Left lung (tissue), 10 donors: ENCODE data around the gene DTYMK. TPM values are rescaled to one million over a fixed set of nuclear protein-coding genes. Genes with fewer than 3 reads are reported as not detected.
"Not testable (repeated sequence)": the region's sequence is repeated elsewhere in the genome, so short reads cannot be mapped to it uniquely, and the experiment has no call there.

Experiments used
- ATAC-seq: fragments of 200-7000 bp; cut with Tn5 transposase; one replicate; pipeline ENCODE4 v1.9.1; 2020; ENCODE audit warnings: moderate library complexity
- DNase-seq, 4 donors: peaks; one replicate each; pipeline ENCODE4 v3.0.0-alpha.2; 2013 to 2020
- H3K27ac ChIP-seq, 2 donors: fragments of 200-600 bp; sonication (generic) in 1 of 2; one replicate each; pipeline versions ENCODE4 v1.5.0 to v1.8.0; 2020 to 2021
- H3K27me3 ChIP-seq, 2 donors: fragments of 200-600 bp; sonication (generic) in 1 of 2; one replicate each; pipeline versions ENCODE4 v1.5.0 to v1.8.0; 2020 to 2021
- H3K36me3 ChIP-seq, 2 donors: fragments of 200-600 bp; sonication (generic) in 1 of 2; one replicate each; pipeline versions ENCODE4 v1.5.0 to v1.8.0; 2020 to 2021
- H3K4me1 ChIP-seq, 2 donors: fragments of 200-600 bp; one replicate each; pipeline ENCODE4 v1.8.0; 2021
- H3K4me3 ChIP-seq, 2 donors: fragments of 200-600 bp; sonication (generic) in 1 of 2; one replicate each; pipeline versions ENCODE4 v1.5.0 to v1.8.0; 2020 to 2021; ENCODE audit warnings: mild to moderate bottlenecking in 1 of 2
- H3K9me3 ChIP-seq, 2 donors: fragments of 200-600 bp; sonication (generic) in 1 of 2; one replicate each; pipeline versions ENCODE4 v1.5.0 to v1.8.0; 2020 to 2021
- CTCF ChIP-seq, 2 donors: fragments of 200-600 bp; sonication (generic) in 1 of 2; IDR thresholded peaks; one replicate each; pipeline versions ENCODE4 v1.5.0 to v1.8.0; 2021; ENCODE audit warnings: antibody characterized with exemption in 2 of 2
- intact Hi-C, 2 donors: fragments of 100-400 bp; cut with DNase I; formaldehyde crosslinking; loops; one replicate each; pipeline versions ENCODE4 v1.11.2 to v1.14.2; 2022
- polyA plus RNA-seq, 6 donors: library from polyadenylated mRNA; unstranded; fragments of 120-200 nt; gene quantifications; one replicate each; pipeline ENCODE4 v1.2.1, GENCODE V29; 2013; ENCODE audit not compliant: insufficient read length in 6 of 6
- total RNA-seq, 2 donors: library from RNA; stranded (reverse); fragmentation: NEBNext Ultra II Directional; extraction: Animal tissue kit (Norgen Biotek cat#: 25700); gene quantifications; one replicate each; pipeline ENCODE4 v1.2.1, GENCODE V29; 2021
- donor health status: DM: no; HTN: yes; CAD: no.
- donor health status: DM: no; HTN: no; CAD: no.

The DTYMK gene
- total and polyA plus RNA-seq, 8 donors = 28.7 to 56.2 (median 42.2) TPM

GRCh38 chr2:241668839-241669238, 17.8 kb downstream of the DTYMK start:
- H3K4me3 ChIP-seq = no peak overlapping the region
- ATAC-seq (no peak), DNase-seq (peak in 1 of 4 donors; percentile 41)
- no peak for TF ChIP-seq CTCF (IDR thresholded peaks at IDR 0.05)
- H3K36me3 ChIP-seq = peaks cover 0 to 74% of the 10 kb centered on the region in 2 donors
- no peaks in the 10 kb centered on the region for H3K9me3 ChIP-seq
- no peaks in the 10 kb centered on the region for H3K27me3 ChIP-seq
- intact Hi-C loops = no loop called here
- H3K27ac ChIP-seq = no peak overlapping the region
- H3K4me1 ChIP-seq = no peaks in the 10 kb centered on the region

- DNase-seq = peak in 1 of 4 donors; percentile 63
- Histone ChIP-seq H3K4me3 (no peak overlapping the region), H3K27ac (no peak overlapping the region), H3K36me3 (peaks cover 0 to 73% of the 10 kb centered on the region in 2 donors), H3K27me3 (no peaks in the 10 kb centered on the region), H3K4me1 (no peaks in the 10 kb centered on the region), H3K9me3 (no peaks in the 10 kb centered on the region)
- no peak for TF ChIP-seq CTCF (IDR thresholded peaks at IDR 0.05)
- ATAC-seq = no peak
- intact Hi-C loops = no loop called here
Measured at GRCh38 chr2:241668354-241668753, 18.3 kb downstream of the DTYMK start.

GRCh38 chr2:241666627-241667400, 19.8 kb downstream of the DTYMK start:
- peaks cover 0 to 66% of the 10 kb centered on the region in 2 donors for H3K36me3 ChIP-seq
- ATAC-seq (no peak), DNase-seq (peak in 2 of 4 donors; percentile 45 to 69)
- no peak for TF ChIP-seq CTCF (IDR thresholded peaks at IDR 0.05)
- H3K4me3 ChIP-seq = no peak overlapping the region
- no peaks in the 10 kb centered on the region for H3K4me1 ChIP-seq
- H3K9me3 ChIP-seq = no peaks in the 10 kb centered on the region
- H3K27me3 ChIP-seq = no peaks in the 10 kb centered on the region
- intact Hi-C loops = no loop called here
- no peak overlapping the region for H3K27ac ChIP-seq

- H3K27me3 ChIP-seq = no peaks in the 10 kb centered on the region
- intact Hi-C loops = no loop called here
- no peaks in the 10 kb centered on the region for H3K9me3 ChIP-seq
- H3K27ac ChIP-seq = no peak overlapping the region
- peak in 1 of 4 donors; percentile 66 for DNase-seq
- TF ChIP-seq CTCF (IDR thresholded peaks at IDR 0.05) = no peak
- no peak overlapping the region for H3K4me3 ChIP-seq
- peaks cover 0 to 66% of the 10 kb centered on the region in 2 donors for H3K36me3 ChIP-seq
- H3K4me1 ChIP-seq = no peaks in the 10 kb centered on the region
- ATAC-seq = no peak
Measured at GRCh38 chr2:241665731-241666440, 20.7 kb downstream of the DTYMK start.

- H3K36me3 ChIP-seq = peaks cover 0 to 66% of the 10 kb centered on the region in 2 donors
Measured at GRCh38 chr2:241662731-241663130, 23.9 kb downstream of the DTYMK start.

More at GRCh38 chr2:241662731-241663130, 23.9 kb downstream of the DTYMK start:
- DNase-seq = peak in 1 of 4 donors; percentile 47
- ATAC-seq, H3K4me1 ChIP-seq, intact Hi-C loops, H3K4me3 ChIP-seq, H3K27me3 ChIP-seq, H3K9me3 ChIP-seq, H3K27ac ChIP-seq: not testable (repeated sequence)
